ENCODE measurements around the gene TFIP11.

GRCh38 chr22:26494506-26494905, 17.8 kb downstream of the TFIP11 start:
- TF ChIP-seq CTCF (IDR thresholded peaks at IDR 0.05): no peak
- no peak for TF ChIP-seq SIN3A (IDR thresholded peaks at IDR 0.05; ENCODE audit: borderline replicate concordance, insufficient read depth, low read depth, low read length)
- TF ChIP-seq POLR2AphosphoS5 (IDR thresholded peaks at IDR 0.05; ENCODE audit: low read depth, low read length): no peak
- TF ChIP-seq REST (IDR thresholded peaks at IDR 0.05; ENCODE audit: insufficient read depth in 1 of 2, low read depth in 2 of 2, low read length in 1 of 2): no peak
- no peak for TF ChIP-seq TCF7L2 (IDR thresholded peaks at IDR 0.05; ENCODE audit: low read depth, low read length)
